Endothelial cell of umbilical vein (primary cell): Measurements from ENCODE around the gene MBD6. TPM values are rescaled to one million over a fixed set of nuclear protein-coding genes. Genes with fewer than 3 reads are reported as not detected.

Experiments
- BruUV-seq: library from RNA; stranded (reverse); fragments of 400-500 nt; replicated peaks from 2 replicates; lab custom pipeline; 2021; lab: Mats Ljungman, UMichigan
- CTCF ChIA-PET: fragments of 300-600, 350-600 bp; sonication (Branson Sonifier 250); formaldehyde crosslinking; loops from one replicate; lab custom pipeline; 2021; ENCODE audit warnings: antibody characterized with exemption, inconsistent platforms; lab: Charles Lee
- POLR2A ChIA-PET: fragments of 300-600, 350-600 bp; sonication (Branson Sonifier 250); formaldehyde crosslinking; loops from one replicate; lab custom pipeline; 2021; ENCODE audit warnings: antibody characterized with exemption, inconsistent platforms; lab: Charles Lee
- DNase-seq: peaks from one replicate; pipeline ENCODE4 v3.0.0-alpha.2; 2011; ENCODE audit warnings: low read depth, low spot score
- FAIRE-seq: peaks from 2 replicates; lab custom pipeline; 2011; peaks lifted over from hg19 to GRCh38; lab: Jason Lieb, UNC
- H2AFZ ChIP-seq: 2 replicates; pipeline ENCODE4 v1.6.0; 2012; ENCODE audit warnings: low read depth, low read length, control low read depth, inconsistent platforms
- H3K27ac ChIP-seq: 2 replicates; pipeline ENCODE4 v1.5.1; 2011; ENCODE audit warnings: low read depth, mild to moderate bottlenecking, control low read depth, low read length, moderate library complexity; ENCODE audit not compliant: insufficient read depth
- H3K27me3 ChIP-seq, 2 experiments: 2 replicates each; pipeline versions ENCODE4 v1.6.0 to v1.6.1; 2011; ENCODE audit warnings: low read length in 2 of 2, mixed read lengths in 1 of 2; ENCODE audit not compliant: control insufficient read depth in 2 of 2, insufficient read depth in 2 of 2
- H3K36me3 ChIP-seq, 2 experiments: 2 replicates in 1 of 2; 3 replicates in 1 of 2; pipeline ENCODE4 v1.5.1; 2011; ENCODE audit warnings: low read length in 2 of 2, mild to moderate bottlenecking in 1 of 2, moderate library complexity in 1 of 2; ENCODE audit not compliant: control insufficient read depth in 2 of 2, insufficient read depth in 2 of 2; ENCODE audit errors: extremely low read depth in 1 of 2
- H3K4me1 ChIP-seq: 3 replicates; pipeline ENCODE4 v1.5.1; 2011; ENCODE audit warnings: mild to moderate bottlenecking, low read length; ENCODE audit not compliant: control insufficient read depth, insufficient read depth; ENCODE audit errors: extremely low read depth
- H3K4me2 ChIP-seq: 2 replicates; pipeline ENCODE4 v1.6.1; 2011; ENCODE audit warnings: low read length, control low read depth, mixed read lengths; ENCODE audit not compliant: insufficient read depth
- H3K4me3 ChIP-seq, 3 experiments: fragments of 200-600 bp in 1 of 3; sonication (generic), shearing (Covaris generic) in 1 of 3; replicated peaks in 1 of 3; 2 replicates each; pipeline ENCODE4 v1.5.1; 2011 to 2016; ENCODE audit warnings: control low read depth in 3 of 3, low read length in 3 of 3, mild to moderate bottlenecking in 2 of 3, inconsistent platforms in 1 of 3, low read depth in 1 of 3, moderate library complexity in 1 of 3; ENCODE audit not compliant: insufficient read depth in 1 of 3
- H3K79me2 ChIP-seq: 2 replicates; pipeline ENCODE4 v1.6.0; 2012; ENCODE audit warnings: low read length, inconsistent platforms; ENCODE audit not compliant: control insufficient read depth, insufficient read depth
- H3K9ac ChIP-seq: replicated peaks from 2 replicates; pipeline ENCODE3; 2011; ENCODE audit warnings: low read length, control low read depth; ENCODE audit not compliant: insufficient read depth; ENCODE audit errors: extremely low read depth
- H3K9me1 ChIP-seq: replicated peaks from 3 replicates; pipeline ENCODE4 v1.6.0; 2011; ENCODE audit warnings: mild to moderate bottlenecking, low read length; ENCODE audit not compliant: control insufficient read depth, insufficient read depth; ENCODE audit errors: extremely low read depth
- H3K9me3 ChIP-seq: replicated peaks from 2 replicates; pipeline ENCODE4 v1.5.1; 2012; ENCODE audit warnings: low read length, inconsistent platforms; ENCODE audit not compliant: control insufficient read depth, insufficient read depth
- H4K20me1 ChIP-seq: replicated peaks from 2 replicates; pipeline ENCODE3; 2011; ENCODE audit warnings: mild to moderate bottlenecking, low read length; ENCODE audit not compliant: control insufficient read depth, insufficient read depth; ENCODE audit errors: extremely low read depth
- FOS ChIP-seq: IDR thresholded peaks from 2 replicates; pipeline ENCODE4 v1.6.1; 2011; ENCODE audit warnings: mild to moderate bottlenecking, low read length, moderate library complexity, borderline replicate concordance; ENCODE audit not compliant: insufficient read depth
- GATA2 ChIP-seq: IDR thresholded peaks from 2 replicates; pipeline ENCODE4 v1.7.0; 2011; ENCODE audit warnings: low read depth, mild to moderate bottlenecking, moderate library complexity, mixed read lengths, low read length; ENCODE audit not compliant: insufficient read length, insufficient read depth
- POLR2A ChIP-seq: IDR thresholded peaks from 2 replicates; pipeline ENCODE4 v1.6.1; 2012; ENCODE audit warnings: low read depth, mild to moderate bottlenecking, control low read depth, low read length
- POLR2AphosphoS5 ChIP-seq: IDR thresholded peaks from 2 replicates; pipeline ENCODE4 v1.6.1; 2012; ENCODE audit warnings: low read depth, mild to moderate bottlenecking, control low read depth, low read length, moderate library complexity; ENCODE audit not compliant: insufficient read depth
- dilution Hi-C: fragments of 300-500 bp; cut with MboI; formaldehyde crosslinking; loops from one replicate; pipeline ENCODE4 v1.15.0; 2019; ENCODE audit warnings: low sequenced_read_pairs; ENCODE audit not compliant: extremely low pct_ligation_motif_present
- intact Hi-C: fragments of 100-400 bp; cut with micrococcal nuclease; formaldehyde crosslinking; loops from one replicate; pipeline ENCODE4 v1.10.0; 2022
- polyA plus RNA-seq, 4 experiments: library from polyadenylated mRNA; depleted of rRNA in 3 of 4; stranded (reverse) in 3 of 4; unstranded in 1 of 4; fragments of >200 nt; gene quantifications; 2 replicates each; pipeline versions ENCODE4 v1.2.1 to v1.2.3, GENCODE V29; 2011 to 2012; ENCODE audit warnings: missing spikeins in 1 of 4
- total RNA-seq: library from RNA; stranded (reverse); gene quantifications from 2 replicates; pipeline ENCODE4 v1.2.3, GENCODE V29; 2021
- TF ChIP-seq, protein P1 (sequence below): IDR thresholded peaks from 2 replicates; pipeline ENCODE4 v1.6.1; 2011; ENCODE audit not compliant: insufficient read depth, insufficient read length

MBD6 gene
- total and polyA plus RNA-seq, 2 donors (not counting 3 experiments of a cell fraction or from before 2014, with no cell fraction given), result 10.6 to 95.2 TPM

DNA sequence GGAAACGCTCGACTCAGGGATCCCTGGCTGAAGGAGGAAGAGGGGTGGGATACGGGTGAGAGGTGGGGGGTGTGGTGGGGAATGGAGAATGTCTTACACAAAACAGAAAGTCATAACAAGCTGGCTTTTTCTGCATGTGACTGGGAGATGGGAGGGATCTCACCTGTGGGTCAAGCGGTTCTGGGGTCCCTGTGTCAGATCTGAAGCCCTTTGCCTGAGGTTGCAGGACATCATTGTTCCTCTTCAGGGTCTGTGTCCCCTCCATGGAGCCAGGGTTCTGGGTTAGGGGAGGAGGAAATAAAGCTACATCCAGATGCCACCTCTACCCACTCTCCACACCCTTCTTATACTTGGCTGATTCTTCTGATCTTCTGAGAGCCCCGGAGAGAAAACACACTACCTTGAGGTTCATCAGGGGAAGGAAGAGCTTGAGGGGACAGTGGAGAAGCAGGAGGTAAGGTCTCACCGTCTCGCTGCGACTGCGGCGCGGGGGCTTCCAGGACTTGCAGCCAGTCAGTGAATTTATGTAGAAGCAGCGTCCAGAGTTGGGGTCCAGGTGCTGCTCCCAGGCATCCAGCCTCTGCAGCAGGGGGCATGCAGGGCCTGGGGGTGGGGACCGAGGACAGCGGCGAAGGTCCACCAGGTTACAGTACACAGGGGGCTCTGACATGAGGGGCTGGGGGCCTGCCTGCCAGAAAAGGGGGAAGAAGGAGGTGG is 45.5 kb upstream of the MBD6 start:
- peaks cover 12% of the 10 kb centered on the region for H3K4me1 ChIP-seq
- H3K4me2 ChIP-seq, result no peak overlapping the region
- FAIRE-seq, result no peak
- no peak overlapping the region for H3K4me3 ChIP-seq
- H3K36me3 ChIP-seq, result no peaks in the 10 kb centered on the region
- H3K9me1 ChIP-seq, result no peaks in the 10 kb centered on the region
- H3K27ac ChIP-seq, result no peak overlapping the region
- dilution Hi-C loops, result no loop called here
- no peak overlapping the region for H3K9ac ChIP-seq
- TF ChIP-seq GATA2, result no peak
- TF ChIP-seq, protein P1, sequence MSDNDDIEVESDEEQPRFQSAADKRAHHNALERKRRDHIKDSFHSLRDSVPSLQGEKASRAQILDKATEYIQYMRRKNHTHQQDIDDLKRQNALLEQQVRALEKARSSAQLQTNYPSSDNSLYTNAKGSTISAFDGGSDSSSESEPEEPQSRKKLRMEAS, result no peak
- TF ChIP-seq POLR2AphosphoS5, result no peak
- no peak for TF ChIP-seq FOS
- TF ChIP-seq POLR2A, result no peak
- ChIA-PET CTCF (interaction anchor here (1.1 to 1.4 kb wide), 2 partner anchors 10 to 18 kb away, joined by 3 to 5 read pairs; partner anchors contain the start of gene GLI1), POLR2A (no interaction called here)
- DNase-seq, result no peak
- H3K27me3 ChIP-seq, result peaks cover 51 to 56% of the 10 kb centered on the region in 2 experiments
- no TSS peak for BruUV-seq
- H4K20me1 ChIP-seq, result no peaks in the 10 kb centered on the region
- intact Hi-C loops, result no loop called here
- no peaks in the 10 kb centered on the region for H3K79me2 ChIP-seq
- no peaks in the 10 kb centered on the region for H3K9me3 ChIP-seq
- no peak overlapping the region for H2AFZ ChIP-seq
